Measurements from ENCODE around the gene CCHCR1. TPM values are rescaled to one million over a fixed set of nuclear protein-coding genes. Genes with fewer than 3 reads are reported as not detected.

Gene CCHCR1
- total and polyA plus RNA-seq, 2 experiments from 2014 or later: 6.1 to 8.9 TPM

GRCh38 chr6:31114970-31115849, 42.4 kb downstream of the CCHCR1 start:
- no peaks in the 10 kb centered on the region for H3K79me2 ChIP-seq
- no peaks in the 10 kb centered on the region for H4K20me1 ChIP-seq (ENCODE audit: insufficient read depth, poor library complexity, severe bottlenecking)
- H2AFZ ChIP-seq: no peak overlapping the region
- H3K4me3 ChIP-seq: no peak overlapping the region
- H3K36me3 ChIP-seq (replicated peaks; ENCODE audit: insufficient read depth, low read depth): no peaks in the 10 kb centered on the region
- peak; percentile 53 for DNase-seq (ENCODE audit: low spot score)
- H3K4me2 ChIP-seq: peak overlapping the region; percentile 65
- peaks cover 18% of the 10 kb centered on the region for H3K4me1 ChIP-seq (ENCODE audit: insufficient read depth)
- H3K9me2 ChIP-seq (replicated peaks; ENCODE audit: insufficient read depth): no peaks in the 10 kb centered on the region
- peak overlapping the region; percentile 94 for H3K27ac ChIP-seq
- no peak for TF ChIP-seq EZH2phosphoT487 (IDR thresholded peaks at IDR 0.05; ENCODE audit: low read depth, severe bottlenecking, unreplicated experiment)
- TF ChIP-seq EZH2 (IDR thresholded peaks at IDR 0.05; ENCODE audit: borderline replicate concordance): no peak
- TF ChIP-seq CTCF (IDR thresholded peaks at IDR 0.05; ENCODE audit: poor library complexity): no peak
- no peaks in the 10 kb centered on the region for H3K27me3 ChIP-seq
- no peaks in the 10 kb centered on the region for H3K9me3 ChIP-seq (ENCODE audit: low read depth)
- 70% methylated on average over 8 of the region's 9 CpGs for WGBS (ENCODE audit: low lambda C conversion rate, missing lambda C conversion rate)

GRCh38 chr6:31114541-31114878, 43.1 kb downstream of the CCHCR1 start, which contains the start of gene PSORS1C1:
Gene PSORS1C1 (plus strand): TSS chr6:31114800. CDS start chr6:31129633, 14,833 bp downstream.
- no peaks in the 10 kb centered on the region for H3K27me3 ChIP-seq
- peaks cover 18% of the 10 kb centered on the region for H3K4me1 ChIP-seq (ENCODE audit: insufficient read depth)
- no peak within 1 kb of the TSS for H3K4me3 ChIP-seq
- peak within 1 kb of the TSS; percentile 65 for H3K4me2 ChIP-seq
- H3K79me2 ChIP-seq: no peaks in the 10 kb centered on the region
- no peaks in the 10 kb centered on the region for H3K9me2 ChIP-seq (replicated peaks; ENCODE audit: insufficient read depth)
- no peaks in the 10 kb centered on the region for H3K9me3 ChIP-seq (ENCODE audit: low read depth)
- H3K27ac ChIP-seq: peak within 1 kb of the TSS; percentile 94
- H4K20me1 ChIP-seq (ENCODE audit: insufficient read depth, poor library complexity, severe bottlenecking): no peaks in the 10 kb centered on the region
- no peaks in the 10 kb centered on the region for H3K36me3 ChIP-seq (replicated peaks; ENCODE audit: insufficient read depth, low read depth)
- 27% methylated on average over 3 of the region's 3 CpGs for WGBS (ENCODE audit: low lambda C conversion rate, missing lambda C conversion rate)
- TF ChIP-seq CTCF (IDR thresholded peaks at IDR 0.05; ENCODE audit: poor library complexity) (no peak), EZH2phosphoT487 (IDR thresholded peaks at IDR 0.05; ENCODE audit: low read depth, severe bottlenecking, unreplicated experiment) (no peak), EZH2 (IDR thresholded peaks at IDR 0.05; ENCODE audit: borderline replicate concordance) (no peak)
- no peak within 1 kb of the TSS for H2AFZ ChIP-seq
- peak; percentile 89 for DNase-seq (ENCODE audit: low spot score)

- Histone ChIP-seq H3K4me1 (ENCODE audit: insufficient read depth) (peaks cover 18% of the 10 kb centered on the region), H3K4me2 (peak overlapping the region; percentile 35), H3K9me3 (ENCODE audit: low read depth) (no peaks in the 10 kb centered on the region), H4K20me1 (ENCODE audit: insufficient read depth, poor library complexity, severe bottlenecking) (no peaks in the 10 kb centered on the region), H3K27ac (peak overlapping the region; percentile 94), H3K36me3 (replicated peaks; ENCODE audit: insufficient read depth, low read depth) (no peaks in the 10 kb centered on the region), H3K4me3 (no peak overlapping the region), H3K79me2 (no peaks in the 10 kb centered on the region), H3K9me2 (replicated peaks; ENCODE audit: insufficient read depth) (no peaks in the 10 kb centered on the region), H2AFZ (no peak overlapping the region), H3K27me3 (no peaks in the 10 kb centered on the region)
- 59% methylated on average over 6 of the region's 7 CpGs for WGBS (ENCODE audit: low lambda C conversion rate, missing lambda C conversion rate)
- DNase-seq (ENCODE audit: low spot score): peak; percentile 26
- TF ChIP-seq EZH2phosphoT487 (IDR thresholded peaks at IDR 0.05; ENCODE audit: low read depth, severe bottlenecking, unreplicated experiment) (no peak), CTCF (IDR thresholded peaks at IDR 0.05; ENCODE audit: poor library complexity) (no peak), EZH2 (IDR thresholded peaks at IDR 0.05; ENCODE audit: borderline replicate concordance) (no peak)
Observed at GRCh38 chr6:31113861-31114540, 43.6 kb downstream of the CCHCR1 start.

All from hepatocyte (in vitro differentiated cells).